ENCODE data around the gene BACH2.

- TF ChIP-seq CTCF (IDR thresholded peaks at IDR 0.05) (no peak), POLR2A (IDR thresholded peaks at IDR 0.05) (no peak), EP300 (IDR thresholded peaks at IDR 0.05) (no peak), POLR2AphosphoS5 (IDR thresholded peaks at IDR 0.05) (no peak)
Observed at GRCh38 chr6:90098627-90099026, 198.0 kb downstream of the BACH2 start.
